Measurements from ENCODE around the gene FAM229B.
"Not testable (repeated sequence)": the region's sequence is repeated elsewhere in the genome, so short reads cannot be mapped to it uniquely, and the experiment has no call there.

FAM229B gene

GRCh38 chr6:112051251-112051740 is 36.1 kb upstream of the FAM229B start:
- not testable (repeated sequence) for H3K27me3 Mint-ChIP-seq; H3K4me1 Mint-ChIP-seq (ENCODE audit: low read depth); H3K27ac Mint-ChIP-seq; H3K36me3 Mint-ChIP-seq (ENCODE audit: low read depth); H3K4me3 Mint-ChIP-seq; H3K9me3 Mint-ChIP-seq; DNase-seq

- Mint-ChIP-seq H3K4me3 (no peak within 1 kb of the TSS), H3K4me1 (ENCODE audit: low read depth) (peaks cover 5% of the 10 kb centered on the region), H3K9me3 (no peaks in the 10 kb centered on the region), H3K36me3 (ENCODE audit: low read depth) (no peaks in the 10 kb centered on the region), H3K27me3 (no peaks in the 10 kb centered on the region), H3K27ac (no peak within 1 kb of the TSS)
- DNase-seq: no peak
Observed at GRCh38 chr6:112054001-112054400, 33.4 kb upstream of the FAM229B start, which contains the start of gene CCN6. Gene CCN6 (plus strand): TSS chr6:112054104. CDS start chr6:112054358, 254 bp downstream.

GRCh38 chr6:112054555-112055190 is 32.7 kb upstream of the FAM229B start:
- H3K27me3 Mint-ChIP-seq: no peaks in the 10 kb centered on the region
- H3K9me3 Mint-ChIP-seq: no peaks in the 10 kb centered on the region
- no peak overlapping the region for H3K4me3 Mint-ChIP-seq
- DNase-seq: no peak
- no peaks in the 10 kb centered on the region for H3K36me3 Mint-ChIP-seq (ENCODE audit: low read depth)
- no peak overlapping the region for H3K27ac Mint-ChIP-seq
- no peaks in the 10 kb centered on the region for H3K4me1 Mint-ChIP-seq (ENCODE audit: low read depth)

- Mint-ChIP-seq H3K9me3 (no peaks in the 10 kb centered on the region), H3K27ac (no peak overlapping the region), H3K4me3 (no peak overlapping the region), H3K4me1 (ENCODE audit: low read depth) (no peaks in the 10 kb centered on the region), H3K36me3 (ENCODE audit: low read depth) (no peaks in the 10 kb centered on the region), H3K27me3 (no peaks in the 10 kb centered on the region)
- no peak for DNase-seq
Observed at GRCh38 chr6:112058243-112059032, 29.0 kb upstream of the FAM229B start.

DNA sequence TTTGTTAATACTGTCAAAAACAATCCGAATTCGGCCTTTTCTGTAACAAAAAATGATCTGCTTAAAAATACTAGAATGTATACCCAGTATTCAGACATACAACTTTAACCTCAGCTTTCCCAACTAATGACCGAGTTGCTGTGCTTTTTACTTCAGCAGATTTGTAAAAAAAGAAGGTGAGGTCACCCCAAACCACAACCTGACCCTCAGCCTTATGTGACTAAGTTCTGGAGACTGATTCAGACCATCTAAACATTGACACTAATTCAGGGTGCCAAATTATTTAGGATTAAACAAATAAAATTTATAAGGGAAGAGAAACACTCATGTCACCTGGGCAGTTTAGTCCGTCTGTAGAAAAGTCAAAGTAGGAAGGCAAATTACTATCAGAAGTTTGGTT is 25.8 kb upstream of the FAM229B start:
- Mint-ChIP-seq H3K27ac (no peak overlapping the region), H3K36me3 (ENCODE audit: low read depth) (no peaks in the 10 kb centered on the region)

DNA sequence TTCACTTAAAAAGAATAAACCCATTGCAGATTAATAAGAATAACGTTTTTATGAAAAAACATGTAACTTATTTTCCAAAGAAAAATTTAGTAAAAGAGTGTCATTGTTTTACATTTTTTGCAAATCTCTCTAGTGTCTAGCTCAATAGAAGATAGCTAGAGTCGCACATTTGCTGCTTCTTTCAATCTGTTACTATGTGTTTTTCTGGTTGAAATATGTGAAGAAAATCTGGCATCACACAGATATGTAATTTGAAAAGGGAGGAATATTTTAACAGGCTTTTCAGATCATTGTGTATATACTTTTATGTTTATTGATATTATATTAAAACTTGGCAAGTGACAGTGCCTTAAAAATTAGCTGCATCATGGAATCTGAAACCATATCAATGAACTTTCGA is 24.4 kb upstream of the FAM229B start:
- Mint-ChIP-seq H3K36me3 (ENCODE audit: low read depth) (no peaks in the 10 kb centered on the region), H3K27ac (no peak overlapping the region), H3K27me3 (no peaks in the 10 kb centered on the region), H3K9me3 (no peaks in the 10 kb centered on the region), H3K4me3 (no peak overlapping the region), H3K4me1 (ENCODE audit: low read depth) (no peaks in the 10 kb centered on the region)
- DNase-seq: no peak

More for the DNA sequence above, 25.8 kb upstream of the FAM229B start:
- Mint-ChIP-seq H3K4me1 (ENCODE audit: low read depth) (no peaks in the 10 kb centered on the region), H3K9me3 (no peaks in the 10 kb centered on the region), H3K27me3 (no peaks in the 10 kb centered on the region), H3K4me3 (no peak overlapping the region)
- no peak for DNase-seq

GRCh38 chr6:112065426-112065986 is 21.9 kb upstream of the FAM229B start:
- Mint-ChIP-seq H3K4me1 (ENCODE audit: low read depth) (no peaks in the 10 kb centered on the region), H3K36me3 (ENCODE audit: low read depth) (peaks cover 16% of the 10 kb centered on the region), H3K27ac (no peak overlapping the region), H3K4me3 (no peak overlapping the region), H3K27me3 (no peaks in the 10 kb centered on the region), H3K9me3 (no peaks in the 10 kb centered on the region)
- DNase-seq: no peak

DNA sequence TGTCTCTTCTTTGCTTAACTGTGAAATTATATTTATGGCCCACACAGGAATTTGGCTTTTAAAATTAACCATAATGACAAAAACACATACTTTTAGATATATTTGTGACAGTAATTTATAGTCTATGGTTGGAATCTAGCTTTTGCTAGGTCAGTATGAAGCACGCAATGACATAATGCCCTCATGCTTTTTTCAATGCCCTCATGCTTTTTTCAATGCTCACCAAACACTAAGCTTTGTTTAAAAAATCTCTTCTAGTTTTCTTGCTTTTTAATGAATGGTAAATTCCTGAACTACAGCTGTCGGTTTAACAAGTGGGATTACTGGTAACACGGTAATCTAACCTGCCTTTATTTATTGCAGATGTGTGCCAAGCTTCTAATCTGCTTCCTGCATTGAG is 20.8 kb upstream of the FAM229B start:
- Mint-ChIP-seq H3K9me3 (no peaks in the 10 kb centered on the region), H3K27me3 (no peaks in the 10 kb centered on the region), H3K27ac (no peak overlapping the region), H3K4me1 (ENCODE audit: low read depth) (no peaks in the 10 kb centered on the region), H3K36me3 (ENCODE audit: low read depth) (peaks cover 22% of the 10 kb centered on the region), H3K4me3 (no peak overlapping the region)
- DNase-seq: no peak

DNA sequence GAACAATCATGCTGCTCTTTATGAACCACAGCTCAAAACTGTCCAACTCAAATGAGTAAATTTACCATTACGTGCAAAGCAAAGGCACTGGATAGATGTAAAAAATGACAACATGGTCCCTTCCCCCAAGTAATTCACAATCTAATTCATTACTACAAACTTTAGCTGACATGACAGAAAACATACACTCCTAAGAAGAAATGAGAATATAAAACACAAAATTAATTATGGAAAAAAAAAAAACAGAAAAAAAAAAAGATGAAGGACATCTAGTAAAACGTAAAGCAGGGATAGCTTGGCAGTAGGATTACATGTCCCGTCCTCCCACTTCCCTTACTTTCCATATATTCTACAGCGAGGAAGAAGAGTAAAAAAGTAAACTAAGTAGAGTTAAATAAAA is 5.8 kb upstream of the FAM229B start:
- no peaks in the 10 kb centered on the region for H3K9me3 Mint-ChIP-seq
- H3K4me3 Mint-ChIP-seq: no peak overlapping the region
- no peaks in the 10 kb centered on the region for H3K27me3 Mint-ChIP-seq
- peaks cover 76% of the 10 kb centered on the region for H3K36me3 Mint-ChIP-seq (ENCODE audit: low read depth)
- peaks cover 18% of the 10 kb centered on the region for H3K4me1 Mint-ChIP-seq (ENCODE audit: low read depth)
- DNase-seq: no peak
- no peak overlapping the region for H3K27ac Mint-ChIP-seq

GRCh38 chr6:112085286-112086065 is 1.9 kb upstream of the FAM229B start:
- peaks cover 20% of the 10 kb centered on the region for H3K4me1 Mint-ChIP-seq (ENCODE audit: low read depth)

GRCh38 chr6:112086744-112087135 is 651 bp upstream of the FAM229B start:
- H3K4me3 Mint-ChIP-seq: no peak overlapping the region

More at GRCh38 chr6:112085286-112086065, 1.9 kb upstream of the FAM229B start:
- DNase-seq: no peak
- Mint-ChIP-seq H3K36me3 (ENCODE audit: low read depth) (peaks cover 46% of the 10 kb centered on the region), H3K27me3 (no peaks in the 10 kb centered on the region), H3K27ac (no peak overlapping the region), H3K9me3 (no peaks in the 10 kb centered on the region), H3K4me3 (peak overlapping the region; percentile 59)

DNA sequence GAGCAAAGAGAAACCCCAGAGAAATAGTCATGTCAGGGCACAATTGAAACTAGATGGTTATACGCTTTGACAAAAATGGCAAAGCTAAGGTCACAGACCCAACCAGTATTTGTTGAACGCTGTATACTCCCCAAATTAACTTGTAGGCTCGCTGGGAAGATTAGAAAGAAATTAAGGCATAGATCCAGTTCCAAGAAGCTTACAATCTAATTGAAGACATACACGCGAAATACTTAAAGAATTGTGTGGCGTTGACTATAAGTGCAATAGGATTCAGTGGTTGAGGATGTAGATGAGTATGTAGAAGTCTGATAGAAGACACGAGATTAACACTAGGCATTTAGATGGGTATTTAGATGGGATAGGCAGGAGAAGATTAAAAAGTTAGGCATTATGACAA is 525 bp downstream of the FAM229B start:
- DNase-seq: no peak
- peaks cover 25% of the 10 kb centered on the region for H3K36me3 Mint-ChIP-seq (ENCODE audit: low read depth)
- no peak overlapping the region for H3K27ac Mint-ChIP-seq
- no peaks in the 10 kb centered on the region for H3K9me3 Mint-ChIP-seq
- no peak overlapping the region for H3K4me3 Mint-ChIP-seq
- peaks cover 5% of the 10 kb centered on the region for H3K27me3 Mint-ChIP-seq
- peaks cover 19% of the 10 kb centered on the region for H3K4me1 Mint-ChIP-seq (ENCODE audit: low read depth)

More at GRCh38 chr6:112086744-112087135, 651 bp upstream of the FAM229B start:
- no peak for DNase-seq
- Mint-ChIP-seq H3K4me1 (ENCODE audit: low read depth) (peaks cover 20% of the 10 kb centered on the region), H3K27ac (no peak overlapping the region), H3K36me3 (ENCODE audit: low read depth) (peaks cover 36% of the 10 kb centered on the region), H3K27me3 (peaks cover 5% of the 10 kb centered on the region), H3K9me3 (no peaks in the 10 kb centered on the region)

- H3K4me3 Mint-ChIP-seq: no peak overlapping the region
- H3K36me3 Mint-ChIP-seq (ENCODE audit: low read depth): peaks cover 5% of the 10 kb centered on the region
- H3K27ac Mint-ChIP-seq: no peak overlapping the region
- no peaks in the 10 kb centered on the region for H3K27me3 Mint-ChIP-seq
- no peaks in the 10 kb centered on the region for H3K9me3 Mint-ChIP-seq
- peaks cover 4% of the 10 kb centered on the region for H3K4me1 Mint-ChIP-seq (ENCODE audit: low read depth)
- DNase-seq: no peak
Observed at GRCh38 chr6:112096901-112097300, 9.5 kb downstream of the FAM229B start.

- H3K27me3 Mint-ChIP-seq: no peaks in the 10 kb centered on the region
- H3K4me3 Mint-ChIP-seq: no peak overlapping the region
- no peak overlapping the region for H3K27ac Mint-ChIP-seq
Observed at GRCh38 chr6:112100561-112100960, 13.2 kb downstream of the FAM229B start.

More at GRCh38 chr6:112100561-112100960, 13.2 kb downstream of the FAM229B start:
- Mint-ChIP-seq H3K4me1 (ENCODE audit: low read depth) (peaks cover 4% of the 10 kb centered on the region), H3K9me3 (peaks cover 6% of the 10 kb centered on the region), H3K36me3 (ENCODE audit: low read depth) (peaks cover 5% of the 10 kb centered on the region)
- DNase-seq: no peak
